Measurements from ENCODE around the gene PPP1R26.

DNA sequence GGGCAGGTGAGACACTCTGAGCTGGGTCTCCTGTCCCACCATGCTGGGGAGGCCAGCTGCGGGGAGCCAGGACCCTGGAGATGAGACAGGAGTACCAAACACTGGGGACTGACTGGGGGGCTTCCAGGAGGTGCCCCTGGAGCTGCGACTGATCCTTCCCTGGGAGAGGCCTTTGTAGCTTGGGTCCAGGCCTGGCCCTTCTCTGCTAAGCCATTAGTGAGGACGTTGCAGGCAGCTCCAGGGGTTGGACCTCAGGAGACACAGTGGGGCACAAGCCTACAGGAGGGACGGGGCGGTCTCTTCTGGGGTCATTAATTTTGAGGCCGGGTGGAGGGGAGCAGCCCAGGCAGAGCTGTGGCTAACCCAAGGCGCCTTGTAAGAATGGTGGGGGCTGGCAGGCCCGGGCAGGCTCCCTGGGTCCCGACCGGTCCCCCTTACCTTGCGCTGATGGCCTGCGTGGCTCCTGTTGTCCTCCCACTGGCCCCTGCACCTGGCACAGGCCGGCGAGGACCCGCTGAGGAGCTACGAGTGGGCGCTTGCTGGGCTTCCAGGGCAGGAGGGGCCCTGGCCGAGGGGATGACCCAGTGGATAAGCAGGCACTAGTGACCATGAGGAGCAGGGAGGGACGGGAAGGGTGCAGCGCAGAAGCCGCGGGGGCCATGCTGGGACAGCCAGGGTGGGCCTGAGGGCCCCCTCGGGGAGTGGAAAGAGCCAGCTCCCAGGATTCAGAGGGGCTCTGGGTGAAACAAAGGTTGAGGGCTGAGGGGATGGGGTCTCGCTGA, 26.0 kb downstream of the PPP1R26 start:
- TF ChIP-seq, protein P1, sequence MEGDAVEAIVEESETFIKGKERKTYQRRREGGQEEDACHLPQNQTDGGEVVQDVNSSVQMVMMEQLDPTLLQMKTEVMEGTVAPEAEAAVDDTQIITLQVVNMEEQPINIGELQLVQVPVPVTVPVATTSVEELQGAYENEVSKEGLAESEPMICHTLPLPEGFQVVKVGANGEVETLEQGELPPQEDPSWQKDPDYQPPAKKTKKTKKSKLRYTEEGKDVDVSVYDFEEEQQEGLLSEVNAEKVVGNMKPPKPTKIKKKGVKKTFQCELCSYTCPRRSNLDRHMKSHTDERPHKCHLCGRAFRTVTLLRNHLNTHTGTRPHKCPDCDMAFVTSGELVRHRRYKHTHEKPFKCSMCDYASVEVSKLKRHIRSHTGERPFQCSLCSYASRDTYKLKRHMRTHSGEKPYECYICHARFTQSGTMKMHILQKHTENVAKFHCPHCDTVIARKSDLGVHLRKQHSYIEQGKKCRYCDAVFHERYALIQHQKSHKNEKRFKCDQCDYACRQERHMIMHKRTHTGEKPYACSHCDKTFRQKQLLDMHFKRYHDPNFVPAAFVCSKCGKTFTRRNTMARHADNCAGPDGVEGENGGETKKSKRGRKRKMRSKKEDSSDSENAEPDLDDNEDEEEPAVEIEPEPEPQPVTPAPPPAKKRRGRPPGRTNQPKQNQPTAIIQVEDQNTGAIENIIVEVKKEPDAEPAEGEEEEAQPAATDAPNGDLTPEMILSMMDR (IDR thresholded peaks at IDR 0.05): no peak
- TF ChIP-seq POLR2A (IDR thresholded peaks at IDR 0.05): no peak

Data from esophagus squamous epithelium (tissue), 4 donors.